OCI-LY7 (cell line): ENCODE measurements around the gene RAG2.

Source experiments
- EZH2phosphoT487 ChIP-seq: fragments of 200-600 bp; sonication (generic); IDR thresholded peaks from 2 replicates; pipeline ENCODE4 v1.6.1; 2018; ENCODE audit warnings: low read depth, borderline replicate concordance, mild to moderate bottlenecking, mixed run types, antibody characterized with exemption, low read length, moderate library complexity, mixed read lengths
- TF ChIP-seq, protein P1 (sequence below): fragments of 200-600 bp; sonication (generic); conservative IDR thresholded peaks from 2 replicates; pipeline ENCODE4 v1.5.1; 2014; ENCODE audit warnings: mild to moderate bottlenecking, antibody characterized with exemption, low read length, moderate library complexity, mixed read lengths

GRCh38 chr11:36590513-36590912, 7.5 kb downstream of the RAG2 start:
- TF ChIP-seq, protein P1, sequence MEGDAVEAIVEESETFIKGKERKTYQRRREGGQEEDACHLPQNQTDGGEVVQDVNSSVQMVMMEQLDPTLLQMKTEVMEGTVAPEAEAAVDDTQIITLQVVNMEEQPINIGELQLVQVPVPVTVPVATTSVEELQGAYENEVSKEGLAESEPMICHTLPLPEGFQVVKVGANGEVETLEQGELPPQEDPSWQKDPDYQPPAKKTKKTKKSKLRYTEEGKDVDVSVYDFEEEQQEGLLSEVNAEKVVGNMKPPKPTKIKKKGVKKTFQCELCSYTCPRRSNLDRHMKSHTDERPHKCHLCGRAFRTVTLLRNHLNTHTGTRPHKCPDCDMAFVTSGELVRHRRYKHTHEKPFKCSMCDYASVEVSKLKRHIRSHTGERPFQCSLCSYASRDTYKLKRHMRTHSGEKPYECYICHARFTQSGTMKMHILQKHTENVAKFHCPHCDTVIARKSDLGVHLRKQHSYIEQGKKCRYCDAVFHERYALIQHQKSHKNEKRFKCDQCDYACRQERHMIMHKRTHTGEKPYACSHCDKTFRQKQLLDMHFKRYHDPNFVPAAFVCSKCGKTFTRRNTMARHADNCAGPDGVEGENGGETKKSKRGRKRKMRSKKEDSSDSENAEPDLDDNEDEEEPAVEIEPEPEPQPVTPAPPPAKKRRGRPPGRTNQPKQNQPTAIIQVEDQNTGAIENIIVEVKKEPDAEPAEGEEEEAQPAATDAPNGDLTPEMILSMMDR, result no peak
- no peak for TF ChIP-seq EZH2phosphoT487
